OCI-LY3 (cell line): ENCODE data around the gene KLHL29.

ENCODE experiments used
- CTCF ChIP-seq: fragments of 200-600, 300-600 bp; sonication (generic); IDR thresholded peaks from 2 replicates; pipeline ENCODE4 v1.5.1; 2014; ENCODE audit warnings: antibody characterized with exemption, low read length, low read depth
- EZH2phosphoT487 ChIP-seq: fragments of 200-600 bp; shearing (Covaris generic); IDR thresholded peaks from 2 replicates; pipeline ENCODE4 v1.6.1; 2018; ENCODE audit warnings: antibody characterized with exemption, mixed run types, low read depth

GRCh38 chr2:23387845-23388244 lies 2.9 kb downstream of the KLHL29 start:
- no peak for TF ChIP-seq CTCF
- no peak for TF ChIP-seq EZH2phosphoT487
